GM18499 (cell line): ENCODE results near the gene RNF39.
A peak's percentile ranks its signal among the peaks of the same experiment; 100 is the strongest.

Experiments
- ATAC-seq: cut with Tn5 transposase; IDR thresholded peaks from one replicate; pipeline ENCODE4 v1.9.1; 2021; ENCODE audit warnings: moderate number of reproducible peaks; ENCODE audit not compliant: insufficient read depth, unreplicated experiment

Gene RNF39

DNA sequence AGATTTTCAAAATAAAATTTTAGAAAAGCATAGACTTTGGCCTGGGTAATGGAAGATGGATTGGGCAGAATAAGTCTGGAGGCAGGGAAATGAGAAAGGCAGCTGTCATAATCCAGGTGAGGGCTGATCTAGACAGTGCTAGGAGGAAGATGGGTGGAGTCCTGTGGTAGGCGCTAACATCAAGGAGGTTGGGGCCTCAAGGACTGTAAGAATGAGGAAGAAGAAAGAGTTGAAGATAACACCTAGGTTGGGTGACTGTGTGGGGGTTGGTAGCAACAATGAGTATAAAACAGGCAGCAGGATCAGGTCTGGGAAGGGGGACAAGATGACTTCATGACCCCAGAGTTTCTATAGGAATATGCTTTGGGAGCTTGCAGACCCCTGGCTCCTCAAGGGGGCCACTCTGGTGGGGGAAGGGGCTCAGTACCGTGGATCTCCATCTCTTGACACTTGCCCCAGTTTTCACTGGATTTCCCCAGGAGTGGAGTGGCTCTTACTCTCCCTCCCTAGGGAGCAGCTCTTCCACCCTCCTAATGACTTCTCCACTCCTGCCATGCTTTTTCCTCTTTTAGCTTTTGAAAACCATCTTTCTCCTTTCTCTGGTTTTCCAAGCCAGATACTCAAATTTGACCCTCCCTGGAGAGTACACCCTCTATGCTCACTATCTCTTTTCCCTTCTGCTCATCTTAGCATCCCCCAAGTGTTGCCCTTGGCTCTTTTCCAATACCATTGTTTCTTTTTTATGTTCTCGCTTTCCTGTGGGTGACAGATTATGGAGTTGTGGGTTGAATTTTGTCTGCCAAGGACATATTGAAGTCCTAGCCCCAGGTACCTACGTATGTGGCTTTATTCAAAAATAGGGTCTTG lies 22.6 kb upstream of the RNF39 start:
- ATAC-seq: no peak

DNA sequence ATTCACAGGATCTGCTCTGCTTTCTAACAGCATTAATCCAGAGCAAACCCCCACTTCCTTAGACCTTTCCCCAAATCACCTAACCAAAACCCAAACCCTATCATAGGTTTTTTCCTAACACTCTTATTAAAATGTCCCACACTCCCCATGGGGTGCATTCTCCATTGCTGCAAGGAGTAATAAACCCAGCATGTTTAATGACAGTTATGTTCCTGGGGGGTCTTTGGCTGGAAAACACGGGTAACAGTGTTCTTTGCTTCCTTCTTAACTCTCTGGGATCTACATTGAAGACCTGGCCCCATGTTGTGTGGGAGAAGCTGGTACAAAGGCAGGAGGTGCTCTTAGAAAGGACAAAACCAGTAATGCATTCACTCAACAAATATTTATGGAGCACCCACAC lies 21.3 kb upstream of the RNF39 start:
- ATAC-seq: no peak

DNA sequence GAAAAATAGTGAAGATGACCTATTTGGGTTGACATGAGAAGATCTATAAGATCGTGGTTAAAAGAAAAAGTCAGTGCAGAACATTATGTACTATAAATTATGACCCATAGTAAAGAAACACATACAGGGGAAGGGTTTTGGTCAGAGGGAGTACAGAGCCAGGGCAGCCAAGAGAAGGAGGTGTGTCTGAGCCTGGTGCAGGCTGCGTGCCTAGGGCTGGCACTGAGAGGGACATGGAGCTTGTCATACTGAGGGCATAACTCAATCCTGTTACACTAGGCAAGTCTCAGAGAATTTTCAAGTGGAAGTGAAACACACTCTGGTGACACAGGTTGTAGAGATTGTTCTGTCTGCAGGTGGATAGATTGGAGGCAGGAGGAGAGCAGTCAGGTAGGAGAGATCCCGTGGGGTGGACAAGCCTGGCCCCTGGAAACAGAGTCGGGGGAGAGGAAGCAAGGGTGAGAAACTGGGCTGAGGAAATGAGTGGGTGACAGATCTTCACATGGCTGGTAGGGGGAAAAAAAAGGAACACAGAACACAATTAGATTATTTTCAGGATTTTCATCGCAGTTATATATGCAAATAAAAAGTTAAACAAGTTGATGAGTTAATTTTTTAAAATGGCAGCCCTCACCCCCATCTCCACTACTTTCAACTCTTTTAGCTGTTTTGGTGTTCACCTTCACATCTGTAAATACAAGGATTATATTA lies 18.5 kb upstream of the RNF39 start:
- no peak for ATAC-seq

GRCh38 chr6:30092852-30093543 lies 17.4 kb upstream of the RNF39 start:
- ATAC-seq: no peak

- ATAC-seq: no peak
Measured at GRCh38 chr6:30091577-30092381, 16.2 kb upstream of the RNF39 start.

DNA sequence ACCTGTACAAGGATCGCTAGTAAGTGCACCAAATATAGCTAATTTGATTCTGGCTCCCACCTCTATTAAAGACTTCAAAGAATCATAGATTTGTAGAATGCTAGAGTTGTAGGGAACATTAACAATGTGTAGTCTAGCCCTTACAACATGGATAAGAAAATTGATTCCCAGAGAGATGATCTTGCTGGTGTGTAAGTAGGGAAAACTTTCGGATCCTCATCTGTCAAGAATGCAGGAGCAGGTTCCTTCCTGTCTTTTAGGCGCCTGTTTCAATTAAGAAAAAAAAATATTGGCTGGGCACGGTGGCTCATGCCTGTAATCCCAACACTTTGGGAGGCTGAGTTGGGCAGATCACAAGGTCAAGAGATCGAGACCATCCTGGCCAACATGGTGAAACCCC lies 12.3 kb upstream of the RNF39 start:
- ATAC-seq: no peak

DNA sequence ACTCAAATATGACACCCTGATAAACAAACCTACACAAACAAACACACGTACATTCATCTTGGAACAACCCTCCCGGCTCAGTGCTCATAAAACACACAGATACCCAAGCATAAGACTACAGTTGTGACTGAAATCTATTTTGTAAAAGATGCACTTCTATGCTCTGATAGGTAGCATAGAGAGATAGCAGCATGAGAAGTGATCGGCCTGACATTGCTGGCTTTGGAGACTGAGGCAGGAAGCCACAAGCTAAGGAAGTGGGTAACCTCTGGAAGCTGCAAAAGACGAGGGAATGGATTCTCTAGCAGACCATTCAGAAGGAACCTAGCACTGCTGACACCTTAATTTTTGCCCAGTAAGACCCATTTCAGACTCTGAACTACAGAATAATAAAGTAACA lies 1.6 kb upstream of the RNF39 start:
- ATAC-seq: no peak

DNA sequence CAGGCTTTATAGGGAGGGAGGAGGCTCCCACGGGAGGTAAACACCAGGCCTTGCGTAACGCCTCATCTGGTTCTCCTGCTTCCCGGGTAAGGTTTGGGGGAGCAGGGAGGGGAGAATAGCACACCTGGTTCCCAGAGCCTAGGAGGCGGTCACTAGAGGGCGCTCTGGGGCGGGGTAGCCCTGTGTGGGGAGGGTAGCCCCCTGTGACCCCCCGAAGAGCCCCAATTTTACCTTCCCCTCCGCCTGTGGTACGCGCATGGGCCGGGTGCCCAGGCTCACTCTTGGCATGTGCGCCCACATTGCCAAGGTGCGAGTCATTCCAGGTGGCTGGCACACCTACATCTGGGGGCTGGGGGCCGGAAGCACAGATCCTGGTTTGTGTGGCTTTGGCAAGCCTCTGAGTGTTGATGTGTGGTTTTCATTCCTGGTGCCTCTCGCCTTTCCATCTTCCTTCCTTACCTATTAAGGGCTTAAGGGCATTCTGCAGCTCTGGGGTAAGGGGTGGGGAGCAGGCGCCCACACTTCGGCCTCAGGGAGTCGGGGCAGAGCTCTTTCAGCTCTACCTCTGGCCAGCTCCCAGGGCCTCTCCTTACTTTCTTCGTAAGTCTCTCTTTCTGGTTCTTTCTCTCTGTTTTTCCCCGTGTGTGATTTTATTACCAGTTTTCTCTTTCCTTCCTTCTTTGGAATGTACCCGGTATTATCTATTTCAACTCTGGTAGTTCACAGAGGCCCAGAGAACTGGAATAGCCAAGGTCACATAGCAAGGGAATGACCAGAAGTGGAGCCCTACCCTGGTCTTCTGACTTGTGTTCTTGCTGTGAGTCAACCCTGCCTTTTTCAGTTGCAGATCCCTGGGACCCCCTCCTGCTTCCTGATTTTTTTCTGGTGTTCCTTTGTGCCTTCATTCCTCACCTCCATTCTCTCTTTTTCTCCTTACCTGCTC lies 492 bp upstream of the RNF39 start:
- no peak for ATAC-seq

DNA sequence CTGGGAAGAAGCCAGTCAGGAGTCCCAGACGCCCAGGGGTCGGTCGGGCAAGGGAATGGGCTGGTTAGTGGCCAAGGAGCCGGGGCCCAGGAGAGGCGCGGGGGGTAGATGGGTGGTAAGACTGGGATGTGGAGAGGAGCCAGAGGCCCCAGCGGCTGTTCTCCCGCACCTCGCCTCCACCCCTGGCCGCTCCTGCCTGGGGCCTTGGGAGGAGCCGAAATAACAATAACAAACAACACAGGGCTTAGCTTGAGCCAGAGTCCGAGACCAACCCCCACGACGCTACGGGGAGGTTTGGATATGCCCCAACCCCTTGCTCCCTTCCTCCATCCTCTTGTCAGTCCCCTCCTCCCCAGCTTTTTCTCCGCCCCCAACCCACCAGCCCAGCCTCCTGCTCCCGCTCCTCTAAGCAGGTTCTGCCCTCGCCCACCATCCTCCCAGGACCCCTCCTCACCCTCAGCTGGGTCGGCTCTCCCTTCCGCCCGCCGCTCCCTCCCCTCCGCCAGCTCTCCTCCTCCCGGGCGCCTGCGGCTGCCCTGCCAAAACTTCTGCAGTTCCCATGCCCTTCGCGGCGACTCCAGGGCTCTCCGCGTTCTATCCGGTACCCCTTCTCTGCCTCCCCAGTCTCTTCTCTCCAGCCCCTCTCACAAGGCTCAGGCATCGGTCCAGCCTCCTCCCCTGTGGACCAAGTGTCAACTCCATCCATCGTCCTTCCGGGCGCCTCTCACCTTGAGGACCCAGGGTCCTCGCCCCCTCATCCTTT lies 1.1 kb downstream of the RNF39 start:
- no peak for ATAC-seq

GRCh38 chr6:30073489-30074235 lies 1.9 kb downstream of the RNF39 start:
- no peak for ATAC-seq

GRCh38 chr6:30071858-30072257 lies 3.7 kb downstream of the RNF39 start:
- no peak for ATAC-seq

GRCh38 chr6:30071081-30071818 lies 4.3 kb downstream of the RNF39 start:
- ATAC-seq: no peak

- no peak for ATAC-seq
Measured at GRCh38 chr6:30067460-30068139, 8.0 kb downstream of the RNF39 start.

- ATAC-seq: peak; percentile 87
Measured at GRCh38 chr6:30066577-30067459, 8.8 kb downstream of the RNF39 start, which contains the start of gene PPP1R11. Gene PPP1R11, plus strand, starts transcription at chr6:30067198. Its CDS starts 213 bp downstream, at chr6:30067411.

GRCh38 chr6:30066082-30066481 lies 9.5 kb downstream of the RNF39 start:
- ATAC-seq: no peak

DNA sequence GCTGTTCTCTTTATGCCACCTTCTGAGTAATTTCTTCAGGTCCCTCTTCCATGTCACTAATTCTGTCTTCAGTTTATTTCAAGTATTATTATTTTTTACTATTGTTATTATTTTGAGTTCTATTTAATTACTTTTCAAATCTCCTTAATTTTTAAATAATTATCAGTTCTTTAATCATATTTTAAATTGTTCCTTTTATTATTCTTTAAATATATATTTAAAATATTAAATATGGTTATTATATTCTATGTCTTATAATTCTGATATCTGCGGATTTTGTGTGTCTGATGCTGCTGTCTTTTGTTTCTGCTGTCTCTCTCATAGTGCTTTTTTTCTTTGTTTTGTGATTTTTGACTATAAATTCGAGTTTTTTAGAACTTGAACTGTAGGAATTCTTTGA lies 12.3 kb downstream of the RNF39 start:
- ATAC-seq: no peak
